Activated naive CD8-positive, alpha-beta T cell (primary cell): ENCODE data around the gene CAPN2.
A peak's percentile ranks its signal among the peaks of the same experiment; 100 is the strongest.

Experiments used
- H3K27ac Mint-ChIP-seq: one replicate; pipeline ENCODE4 v1.8.0; 2021; ENCODE audit warnings: mixed read lengths
- H3K27me3 Mint-ChIP-seq: one replicate; pipeline ENCODE4 v1.8.0; 2021; ENCODE audit warnings: mixed read lengths
- H3K36me3 Mint-ChIP-seq: one replicate; pipeline ENCODE4 v1.8.0; 2021; ENCODE audit warnings: mixed read lengths
- H3K4me1 Mint-ChIP-seq: one replicate; pipeline ENCODE4 v1.8.0; 2021; ENCODE audit warnings: low read depth, mixed read lengths
- H3K4me3 Mint-ChIP-seq: one replicate; pipeline ENCODE4 v1.8.0; 2021; ENCODE audit warnings: mild to moderate bottlenecking, mixed read lengths
- H3K9me3 Mint-ChIP-seq: one replicate; pipeline ENCODE4 v1.8.0; 2021; ENCODE audit warnings: low read depth, mixed read lengths

The CAPN2 gene

GRCh38 chr1:223712194-223712849, at the start of gene CAPN2:
CAPN2 (plus strand) TSS chr1:223712539; CDS start chr1:223712641, 102 bp downstream.
- Mint-ChIP-seq H3K4me3 (peak within 1 kb of the TSS; percentile 84), H3K27ac (peak within 1 kb of the TSS; percentile 90), H3K9me3 (no peaks in the 10 kb centered on the region), H3K4me1 (peaks cover 59% of the 10 kb centered on the region), H3K27me3 (no peaks in the 10 kb centered on the region), H3K36me3 (no peaks in the 10 kb centered on the region)

- no peaks in the 10 kb centered on the region for H3K9me3 Mint-ChIP-seq
- H3K27ac Mint-ChIP-seq = no peak overlapping the region
- H3K4me1 Mint-ChIP-seq = no peaks in the 10 kb centered on the region
Observed at GRCh38 chr1:223662943-223663342, 49.4 kb upstream of the CAPN2 start.

GRCh38 chr1:223664106-223664505, 48.2 kb upstream of the CAPN2 start:
- no peak overlapping the region for H3K4me3 Mint-ChIP-seq
- no peaks in the 10 kb centered on the region for H3K9me3 Mint-ChIP-seq
- no peaks in the 10 kb centered on the region for H3K4me1 Mint-ChIP-seq
- no peak overlapping the region for H3K27ac Mint-ChIP-seq
- peaks cover 3% of the 10 kb centered on the region for H3K27me3 Mint-ChIP-seq
- no peaks in the 10 kb centered on the region for H3K36me3 Mint-ChIP-seq

More at GRCh38 chr1:223662943-223663342, 49.4 kb upstream of the CAPN2 start:
- Mint-ChIP-seq H3K27me3 (peaks cover 3% of the 10 kb centered on the region), H3K4me3 (no peak overlapping the region), H3K36me3 (no peaks in the 10 kb centered on the region)

- Mint-ChIP-seq H3K27me3 (no peaks in the 10 kb centered on the region), H3K4me1 (no peaks in the 10 kb centered on the region), H3K27ac (no peak within 1 kb of the TSS), H3K9me3 (no peaks in the 10 kb centered on the region), H3K36me3 (no peaks in the 10 kb centered on the region), H3K4me3 (no peak within 1 kb of the TSS)
Observed at GRCh38 chr1:223665592-223666312, 46.6 kb upstream of the CAPN2 start, which contains the start of gene CAPN8. CAPN8 (minus strand) TSS chr1:223665701; CDS start chr1:223665646, 55 bp downstream.

GRCh38 chr1:223667484-223668182, 44.7 kb upstream of the CAPN2 start:
- Mint-ChIP-seq H3K9me3 (no peaks in the 10 kb centered on the region), H3K4me3 (no peak overlapping the region), H3K36me3 (peaks cover 3% of the 10 kb centered on the region), H3K27me3 (no peaks in the 10 kb centered on the region), H3K27ac (no peak overlapping the region), H3K4me1 (no peaks in the 10 kb centered on the region)

GRCh38 chr1:223669003-223669795, 43.1 kb upstream of the CAPN2 start:
- H3K4me3 Mint-ChIP-seq = no peak overlapping the region
- no peaks in the 10 kb centered on the region for H3K4me1 Mint-ChIP-seq
- peaks cover 5% of the 10 kb centered on the region for H3K36me3 Mint-ChIP-seq
- no peak overlapping the region for H3K27ac Mint-ChIP-seq
- H3K27me3 Mint-ChIP-seq = no peaks in the 10 kb centered on the region
- no peaks in the 10 kb centered on the region for H3K9me3 Mint-ChIP-seq

- H3K27me3 Mint-ChIP-seq = no peaks in the 10 kb centered on the region
- no peak overlapping the region for H3K4me3 Mint-ChIP-seq
- no peak overlapping the region for H3K27ac Mint-ChIP-seq
- H3K9me3 Mint-ChIP-seq = peaks cover 8% of the 10 kb centered on the region
- no peaks in the 10 kb centered on the region for H3K4me1 Mint-ChIP-seq
- H3K36me3 Mint-ChIP-seq = peaks cover 13% of the 10 kb centered on the region
Observed at GRCh38 chr1:223670458-223671159, 41.7 kb upstream of the CAPN2 start.

GRCh38 chr1:223674119-223674890, 38.0 kb upstream of the CAPN2 start:
- H3K27me3 Mint-ChIP-seq = no peaks in the 10 kb centered on the region
- no peaks in the 10 kb centered on the region for H3K4me1 Mint-ChIP-seq
- peaks cover 21% of the 10 kb centered on the region for H3K36me3 Mint-ChIP-seq
- peaks cover 16% of the 10 kb centered on the region for H3K9me3 Mint-ChIP-seq
- H3K27ac Mint-ChIP-seq = no peak overlapping the region
- no peak overlapping the region for H3K4me3 Mint-ChIP-seq

GRCh38 chr1:223678841-223679240, 33.5 kb upstream of the CAPN2 start:
- Mint-ChIP-seq H3K4me3 (no peak overlapping the region), H3K36me3 (peaks cover 16% of the 10 kb centered on the region), H3K27me3 (peaks cover 4% of the 10 kb centered on the region), H3K9me3 (peaks cover 16% of the 10 kb centered on the region), H3K4me1 (no peaks in the 10 kb centered on the region), H3K27ac (no peak overlapping the region)

- peaks cover 9% of the 10 kb centered on the region for H3K36me3 Mint-ChIP-seq
- H3K27ac Mint-ChIP-seq = no peak overlapping the region
- H3K4me1 Mint-ChIP-seq = no peaks in the 10 kb centered on the region
- peaks cover 4% of the 10 kb centered on the region for H3K27me3 Mint-ChIP-seq
- no peak overlapping the region for H3K4me3 Mint-ChIP-seq
- H3K9me3 Mint-ChIP-seq = peaks cover 8% of the 10 kb centered on the region
Observed at GRCh38 chr1:223680188-223680587, 32.2 kb upstream of the CAPN2 start.

- Mint-ChIP-seq H3K36me3 (no peaks in the 10 kb centered on the region), H3K27me3 (peaks cover 4% of the 10 kb centered on the region), H3K9me3 (peaks cover under 1% of the 10 kb centered on the region), H3K4me3 (no peak overlapping the region), H3K27ac (no peak overlapping the region), H3K4me1 (no peaks in the 10 kb centered on the region)
Observed at GRCh38 chr1:223682502-223682901, 29.8 kb upstream of the CAPN2 start.

GRCh38 chr1:223683586-223684487, 28.5 kb upstream of the CAPN2 start:
- Mint-ChIP-seq H3K4me1 (no peaks in the 10 kb centered on the region), H3K27ac (no peak overlapping the region), H3K27me3 (peaks cover 6% of the 10 kb centered on the region), H3K36me3 (peaks cover 4% of the 10 kb centered on the region), H3K9me3 (peaks cover 4% of the 10 kb centered on the region), H3K4me3 (no peak overlapping the region)

- Mint-ChIP-seq H3K36me3 (peaks cover 4% of the 10 kb centered on the region), H3K27me3 (peaks cover 9% of the 10 kb centered on the region), H3K9me3 (peaks cover 4% of the 10 kb centered on the region), H3K27ac (no peak overlapping the region), H3K4me3 (no peak overlapping the region), H3K4me1 (no peaks in the 10 kb centered on the region)
Observed at GRCh38 chr1:223684488-223684792, 27.9 kb upstream of the CAPN2 start.
